GM23248 (cell line): Measurements from ENCODE around the gene SMIM14.
"Not testable (repeated sequence)": the region's sequence is repeated elsewhere in the genome, so short reads cannot be mapped to it uniquely, and the experiment has no call there.

Experiments
- EZH2 ChIP-seq: fragments of 200-600 bp; sonication (generic); IDR thresholded peaks from 2 replicates; pipeline ENCODE4 v1.6.1; 2018; ENCODE audit warnings: antibody characterized with exemption, mild to moderate bottlenecking; ENCODE audit not compliant: insufficient read depth, poor library complexity, severe bottlenecking
- EZH2phosphoT487 ChIP-seq: fragments of 200-600 bp; sonication (generic); IDR thresholded peaks from 2 replicates; pipeline ENCODE4 v1.6.1; 2018; ENCODE audit warnings: antibody characterized with exemption, moderate library complexity, mild to moderate bottlenecking, low read depth; ENCODE audit not compliant: insufficient read depth

GRCh38 chr4:39544080-39544479 is 94.6 kb downstream of the SMIM14 start:
- TF ChIP-seq EZH2, EZH2phosphoT487: not testable (repeated sequence)
